Panc1 (cell line): ENCODE data around the gene ERC2. TPM values are rescaled to one million over a fixed set of nuclear protein-coding genes. Genes with fewer than 3 reads are reported as not detected.

Experiments used
- ATAC-seq: fragments of 200-7000 bp; cut with Tn5 transposase; 2 replicates; pipeline ENCODE4 v1.9.1; 2020; ENCODE audit warnings: mild to moderate bottlenecking, moderate library complexity
- BruUV-seq: library from RNA; stranded (reverse); fragments of 400-500 nt; replicated peaks from 2 replicates; lab custom pipeline; 2021; lab: Mats Ljungman, UMichigan
- CTCF ChIA-PET: fragments of 300-600 bp; sonication (Branson Sonifier 250); formaldehyde crosslinking; loops from one replicate; lab custom pipeline; 2022; ENCODE audit warnings: antibody characterized with exemption; lab: Charles Lee
- POLR2A ChIA-PET: fragments of 300-600 bp; sonication (Branson Sonifier 250); formaldehyde crosslinking; loops from one replicate; lab custom pipeline; 2022; ENCODE audit warnings: antibody characterized with exemption; lab: Charles Lee
- DNase-seq: peaks from one replicate; pipeline ENCODE4 v3.0.0-alpha.2; 2010; ENCODE audit warnings: low read depth, low spot score
- H3K27ac ChIP-seq: 2 replicates; pipeline ENCODE4 v1.5.1; 2011; ENCODE audit warnings: mild to moderate bottlenecking, low read length, inconsistent platforms
- H3K27me3 ChIP-seq: fragments of 200-500 bp; sonication (Bioruptor generic); 2 replicates; pipeline ENCODE4 v1.6.0; 2014; ENCODE audit warnings: low read length, inconsistent platforms; ENCODE audit not compliant: control insufficient read depth, insufficient read depth
- H3K36me3 ChIP-seq: fragments of 200-500 bp; sonication (Bioruptor generic); 2 replicates; pipeline ENCODE4 v1.5.1; 2014; ENCODE audit warnings: inconsistent platforms, mild to moderate bottlenecking, low read length, moderate library complexity; ENCODE audit not compliant: control insufficient read depth, insufficient read depth
- H3K4me1 ChIP-seq: 2 replicates; pipeline ENCODE4 v1.5.1; 2011; ENCODE audit warnings: inconsistent platforms, mild to moderate bottlenecking, low read length, moderate library complexity; ENCODE audit not compliant: control insufficient read depth, insufficient read depth
- H3K4me3 ChIP-seq, 2 experiments: 2 replicates each; pipeline ENCODE4 v1.5.1; 2011 to 2012; ENCODE audit warnings: low read depth in 2 of 2, low read length in 2 of 2, mild to moderate bottlenecking in 2 of 2, inconsistent platforms in 1 of 2, moderate library complexity in 1 of 2
- H3K9me3 ChIP-seq: fragments of 200-500 bp; sonication (Bioruptor generic); 2 replicates; pipeline ENCODE4 v1.5.1; 2014; ENCODE audit warnings: low read depth, mild to moderate bottlenecking, inconsistent platforms, low read length, moderate library complexity; ENCODE audit not compliant: control insufficient read depth, insufficient read depth
- POLR2AphosphoS5 ChIP-seq: IDR thresholded peaks from 2 replicates; pipeline ENCODE4 v1.6.1; 2012; ENCODE audit warnings: mild to moderate bottlenecking, low read depth, low read length, moderate library complexity
- REST ChIP-seq, 2 experiments: IDR thresholded peaks; 2 replicates each; pipeline ENCODE4 v1.6.1; 2011 to 2012; ENCODE audit warnings: low read depth in 2 of 2, control low read depth in 1 of 2, low read length in 1 of 2, mild to moderate bottlenecking in 1 of 2, moderate library complexity in 1 of 2; ENCODE audit not compliant: insufficient read depth in 1 of 2
- SIN3A ChIP-seq: IDR thresholded peaks from 2 replicates; pipeline ENCODE4 v1.6.1; 2012; ENCODE audit warnings: low read depth, mild to moderate bottlenecking, low read length, moderate library complexity, borderline replicate concordance; ENCODE audit not compliant: insufficient read depth
- TCF7L2 ChIP-seq: IDR thresholded peaks from 2 replicates; pipeline ENCODE4 v1.6.1; 2011; ENCODE audit warnings: mild to moderate bottlenecking, low read depth, low read length, inconsistent platforms
- in situ Hi-C: cut with HindIII; loops from 2 replicates; pipeline ENCODE4 v1.10.0; 2016; ENCODE audit warnings: low sequenced_read_pairs, low pct_unique_long_range_greater_than_20kb
- intact Hi-C: fragments of 100-400 bp; cut with micrococcal nuclease; formaldehyde crosslinking; loops from one replicate; pipeline ENCODE4 v1.10.0; 2022; ENCODE audit not compliant: unreplicated experiment
- total RNA-seq: library from RNA; stranded (reverse); gene quantifications from one replicate; pipeline ENCODE4 v1.2.1, GENCODE V29; 2021; ENCODE audit not compliant: unreplicated experiment
- TF ChIP-seq, protein P1 (sequence below): fragments of 450-650 bp; IDR thresholded peaks from 2 replicates; pipeline ENCODE4 v1.5.1; 2017; ENCODE audit warnings: mild to moderate bottlenecking

Gene ERC2
- total RNA-seq, 1 experiment from 2014 or later = 0.33 TPM

- H3K9me3 ChIP-seq = no peaks in the 10 kb centered on the region
- DNase-seq = no peak
- ChIA-PET CTCF (no interaction called here), POLR2A (no interaction called here)
- H3K36me3 ChIP-seq = no peaks in the 10 kb centered on the region
- peak overlapping the region; percentile 57 to 77 for H3K4me3 ChIP-seq
- no TSS peak for BruUV-seq
- ATAC-seq = peak; percentile 60
- H3K27me3 ChIP-seq = peaks cover 5% of the 10 kb centered on the region; the same call in 1 of the 2 replicates
- in situ Hi-C loops = no loop called here
- H3K4me1 ChIP-seq = peaks cover 6% of the 10 kb centered on the region; the same call in 1 of the 2 replicates
- no peak overlapping the region for H3K27ac ChIP-seq
- intact Hi-C loops = loop anchor here (5.0 to 10.0 kb wide), 4 partner anchors 260 to 765 kb away; no protein-coding TSS in a partner anchor
- TF ChIP-seq POLR2AphosphoS5 = no peak
- TF ChIP-seq, protein P1, sequence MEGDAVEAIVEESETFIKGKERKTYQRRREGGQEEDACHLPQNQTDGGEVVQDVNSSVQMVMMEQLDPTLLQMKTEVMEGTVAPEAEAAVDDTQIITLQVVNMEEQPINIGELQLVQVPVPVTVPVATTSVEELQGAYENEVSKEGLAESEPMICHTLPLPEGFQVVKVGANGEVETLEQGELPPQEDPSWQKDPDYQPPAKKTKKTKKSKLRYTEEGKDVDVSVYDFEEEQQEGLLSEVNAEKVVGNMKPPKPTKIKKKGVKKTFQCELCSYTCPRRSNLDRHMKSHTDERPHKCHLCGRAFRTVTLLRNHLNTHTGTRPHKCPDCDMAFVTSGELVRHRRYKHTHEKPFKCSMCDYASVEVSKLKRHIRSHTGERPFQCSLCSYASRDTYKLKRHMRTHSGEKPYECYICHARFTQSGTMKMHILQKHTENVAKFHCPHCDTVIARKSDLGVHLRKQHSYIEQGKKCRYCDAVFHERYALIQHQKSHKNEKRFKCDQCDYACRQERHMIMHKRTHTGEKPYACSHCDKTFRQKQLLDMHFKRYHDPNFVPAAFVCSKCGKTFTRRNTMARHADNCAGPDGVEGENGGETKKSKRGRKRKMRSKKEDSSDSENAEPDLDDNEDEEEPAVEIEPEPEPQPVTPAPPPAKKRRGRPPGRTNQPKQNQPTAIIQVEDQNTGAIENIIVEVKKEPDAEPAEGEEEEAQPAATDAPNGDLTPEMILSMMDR = peak; percentile 15; the same call in 1 of the 2 replicates
Observed at GRCh38 chr3:55487381-55488241, 980.7 kb downstream of the ERC2 start.

DNA sequence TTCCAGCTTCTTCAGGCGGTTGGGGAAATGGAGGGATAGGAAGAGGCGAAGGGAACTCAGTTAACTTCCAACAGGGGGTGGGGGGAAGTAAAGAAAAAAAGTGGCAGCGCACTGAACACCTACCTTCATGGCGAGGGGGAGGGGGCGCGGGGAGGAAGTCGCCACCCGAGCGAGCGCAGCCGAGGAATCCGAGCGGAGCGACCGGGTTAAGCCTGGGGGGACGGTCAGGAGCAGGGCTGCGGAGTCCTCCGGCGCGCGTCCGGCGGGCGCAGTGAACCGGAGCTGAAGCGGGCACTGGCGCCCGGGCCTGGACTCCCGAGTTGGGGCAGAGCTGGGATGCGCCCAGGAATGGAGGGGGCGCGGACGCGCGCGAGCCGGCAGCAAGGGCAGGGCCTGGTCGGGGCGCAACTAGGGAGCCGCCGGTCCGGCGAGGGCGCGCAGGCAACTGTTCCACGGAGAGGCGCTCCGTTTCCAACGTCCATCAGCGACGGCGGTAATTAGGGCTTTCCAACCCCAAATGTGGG lies 981.3 kb downstream of the ERC2 start, which contains the start of gene WNT5A:
Gene WNT5A, minus strand, starts transcription at position 450 of the 524 bp plus-strand sequence. Its CDS starts 321 bp downstream, at position 129.
- POLR2A ChIA-PET = interaction anchor here (0.7 kb wide), 1 partner anchor 840 kb away, joined by 17 read pairs; no protein-coding TSS in a partner anchor
- H3K36me3 ChIP-seq = no peaks in the 10 kb centered on the region
- H3K4me3 ChIP-seq = peak within 1 kb of the TSS; percentile 57 to 77
- TF ChIP-seq SIN3A = no peak
- ATAC-seq = peak; percentile 54
- no peak for DNase-seq
- CTCF ChIA-PET = no interaction called here
- H3K9me3 ChIP-seq = no peaks in the 10 kb centered on the region
- BruUV-seq = no TSS peak
- no peak within 1 kb of the TSS for H3K27ac ChIP-seq
- in situ Hi-C loops (no loop called here), intact Hi-C loops (loop anchor here (5.0 to 10.0 kb wide), 4 partner anchors 260 to 765 kb away; no protein-coding TSS in a partner anchor)
- H3K27me3 ChIP-seq = peaks cover 5% of the 10 kb centered on the region; the same call in 1 of the 2 replicates
- peaks cover 6% of the 10 kb centered on the region; the same call in 1 of the 2 replicates for H3K4me1 ChIP-seq

DNA sequence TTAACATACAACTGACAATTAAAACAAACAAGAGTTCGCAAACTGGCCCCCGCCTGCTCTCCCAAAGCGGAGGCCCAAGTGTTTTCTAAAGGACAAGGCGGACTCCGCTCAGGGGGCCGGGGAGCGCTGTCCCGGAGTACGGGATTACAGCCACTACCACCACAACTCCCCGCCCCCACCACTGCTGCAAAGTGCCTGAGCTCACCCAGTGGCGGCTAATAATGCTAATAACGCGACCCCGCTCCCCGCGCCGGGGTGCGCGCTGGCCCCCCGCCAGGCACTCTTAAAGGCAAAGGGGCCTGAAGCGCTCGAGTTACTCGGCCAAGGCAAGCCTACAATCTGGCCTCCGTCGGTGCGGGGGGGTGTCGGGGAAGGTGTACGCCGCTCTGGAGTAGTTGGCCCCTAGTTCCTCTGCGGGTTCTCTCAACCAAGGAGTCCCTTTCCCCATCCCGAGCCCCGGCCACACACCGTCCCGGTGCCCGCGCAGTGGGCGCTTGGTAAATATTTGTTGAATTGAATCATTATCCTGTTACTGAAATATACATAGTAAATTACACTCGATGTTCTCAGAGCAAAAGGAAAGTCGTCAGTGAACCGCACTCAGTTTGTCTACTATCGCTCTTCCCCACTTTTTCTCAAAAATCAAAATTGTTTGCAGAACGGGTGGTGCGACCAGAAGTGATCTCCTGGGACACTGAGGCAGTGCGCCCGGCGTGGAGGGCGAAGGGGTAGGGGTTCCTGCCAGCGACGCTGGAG lies 982.0 kb downstream of the ERC2 start:
- no TSS peak for BruUV-seq
- H3K36me3 ChIP-seq = no peaks in the 10 kb centered on the region
- peaks cover 6% of the 10 kb centered on the region; the same call in 1 of the 2 replicates for H3K4me1 ChIP-seq
- in situ Hi-C loops = no loop called here
- intact Hi-C loops = loop anchor here (5.0 to 10.0 kb wide), 4 partner anchors 261 to 766 kb away; no protein-coding TSS in a partner anchor
- ATAC-seq = no peak
- TF ChIP-seq TCF7L2 (no peak), SIN3A (no peak), REST (IDR thresholded peaks at IDR 0.05; ENCODE audit: insufficient read depth in 1 of 2, low read depth in 2 of 2, low read length in 1 of 2) (no peak)
- TF ChIP-seq, protein P1 = no peak
- no peak for DNase-seq
- H3K9me3 ChIP-seq = no peaks in the 10 kb centered on the region
- CTCF ChIA-PET = no interaction called here
- peak overlapping the region; percentile 57 to 77 for H3K4me3 ChIP-seq
- no peak overlapping the region for H3K27ac ChIP-seq
- POLR2A ChIA-PET = interaction anchor here (0.7 kb wide), 1 partner anchor 839 kb away, joined by 17 read pairs; no protein-coding TSS in a partner anchor
- H3K27me3 ChIP-seq = peaks cover 5% of the 10 kb centered on the region; the same call in 1 of the 2 replicates
